Stimulated activated CD4-positive, alpha-beta T cell treated with anti-CD3 and anti-CD28 coated beads, Interleukin-1b, Interleukin-23, amount 100 ng/mL, for 1 hour (primary cell): ENCODE measurements around the gene CEACAM21.
"Not testable (repeated sequence)": the region's sequence is repeated elsewhere in the genome, so short reads cannot be mapped to it uniquely, and the experiment has no call there.

ENCODE experiments used
- DNase-seq, 2 donors: peaks; one replicate each; pipeline ENCODE4 v3.0.0-alpha.2; 2020; ENCODE audit warnings: low read depth in 2 of 2

Gene CEACAM21

GRCh38 chr19:41548954-41549688, 26.8 kb upstream of the CEACAM21 start:
- DNase-seq: peak in 1 of 2 donors; percentile 50

- no peak for DNase-seq
Measured at GRCh38 chr19:41549884-41550283, 26.1 kb upstream of the CEACAM21 start.

DNA sequence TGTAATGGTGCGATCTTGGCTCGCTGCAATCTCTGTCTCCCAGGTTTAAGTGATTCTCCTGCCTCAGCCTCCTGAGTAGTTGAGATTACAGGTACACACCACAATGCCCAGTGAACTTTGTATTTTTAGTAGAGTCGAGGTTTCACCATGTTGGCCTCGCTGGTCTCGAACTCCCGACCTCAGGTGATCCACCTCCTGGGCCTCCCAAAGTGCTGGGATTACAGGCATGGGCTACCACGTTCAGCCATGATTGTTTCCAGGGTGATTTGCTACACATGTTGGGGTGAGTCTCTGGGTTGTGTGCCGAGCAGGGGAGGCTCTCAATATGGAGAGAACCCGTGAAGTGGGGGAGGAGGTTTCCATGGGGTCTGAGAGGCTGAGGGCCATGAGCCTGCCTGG, 24.8 kb upstream of the CEACAM21 start:
- no peak for DNase-seq

GRCh38 chr19:41551711-41552110, 24.3 kb upstream of the CEACAM21 start:
- no peak for DNase-seq

DNA sequence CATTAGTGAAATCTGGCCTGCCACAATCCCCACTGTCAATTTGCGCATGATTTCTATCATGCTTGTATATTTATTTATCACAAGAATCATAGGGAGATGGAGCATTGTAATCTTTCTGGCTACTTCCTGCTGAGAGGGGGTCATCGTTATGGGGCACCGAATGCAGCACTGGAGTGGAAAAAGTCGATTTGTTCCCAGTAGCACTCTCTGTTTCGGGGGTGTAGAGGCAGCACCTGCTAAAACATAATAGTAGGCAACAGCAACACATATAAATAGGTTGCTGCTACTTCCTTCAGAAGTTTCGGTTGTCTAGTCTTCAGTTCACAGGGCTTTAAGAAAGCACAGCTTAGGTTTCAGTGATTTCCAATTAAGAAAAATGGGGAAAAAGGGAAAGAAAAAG, 23.4 kb upstream of the CEACAM21 start:
- DNase-seq: no peak

DNA sequence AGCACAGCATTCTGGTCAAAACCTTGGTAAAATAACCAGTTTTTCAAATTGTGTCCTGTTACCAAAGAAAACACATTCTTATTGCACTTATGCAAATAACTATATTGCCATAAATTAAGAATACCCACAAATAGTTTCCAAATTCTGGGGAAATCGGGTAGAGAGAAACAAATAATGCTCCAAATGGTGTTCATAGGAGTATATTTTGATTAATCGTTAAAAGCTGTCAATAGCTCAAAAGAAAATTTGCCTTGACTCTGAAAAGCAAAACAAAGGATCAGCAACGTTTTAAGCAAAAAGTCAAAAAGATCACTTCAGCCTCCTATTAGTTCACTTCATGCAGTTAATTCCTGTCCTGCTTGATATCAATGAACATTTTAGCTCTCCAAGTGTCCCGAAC, 22.2 kb upstream of the CEACAM21 start:
- DNase-seq: no peak

DNA sequence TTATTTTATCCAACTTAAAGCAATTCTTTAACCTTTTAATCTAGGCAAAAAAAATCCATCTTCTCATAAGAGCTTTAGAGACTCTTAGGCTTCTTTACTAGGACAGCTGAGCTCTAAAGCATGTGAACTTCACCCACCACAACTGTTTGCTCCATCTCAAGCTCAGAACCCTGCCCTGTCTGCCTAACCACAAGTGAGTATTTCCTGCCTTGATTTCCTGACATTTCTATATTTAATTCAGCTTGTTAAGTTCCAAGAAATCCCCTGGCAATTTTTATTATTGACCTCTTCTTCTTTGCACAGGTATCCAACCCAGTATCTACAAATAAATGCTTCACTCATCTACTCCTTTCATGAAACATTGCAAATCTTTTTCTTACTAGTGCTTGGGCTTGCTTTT, 21.1 kb upstream of the CEACAM21 start:
- DNase-seq: no peak

GRCh38 chr19:41555748-41556147, 20.2 kb upstream of the CEACAM21 start:
- no peak for DNase-seq

DNA sequence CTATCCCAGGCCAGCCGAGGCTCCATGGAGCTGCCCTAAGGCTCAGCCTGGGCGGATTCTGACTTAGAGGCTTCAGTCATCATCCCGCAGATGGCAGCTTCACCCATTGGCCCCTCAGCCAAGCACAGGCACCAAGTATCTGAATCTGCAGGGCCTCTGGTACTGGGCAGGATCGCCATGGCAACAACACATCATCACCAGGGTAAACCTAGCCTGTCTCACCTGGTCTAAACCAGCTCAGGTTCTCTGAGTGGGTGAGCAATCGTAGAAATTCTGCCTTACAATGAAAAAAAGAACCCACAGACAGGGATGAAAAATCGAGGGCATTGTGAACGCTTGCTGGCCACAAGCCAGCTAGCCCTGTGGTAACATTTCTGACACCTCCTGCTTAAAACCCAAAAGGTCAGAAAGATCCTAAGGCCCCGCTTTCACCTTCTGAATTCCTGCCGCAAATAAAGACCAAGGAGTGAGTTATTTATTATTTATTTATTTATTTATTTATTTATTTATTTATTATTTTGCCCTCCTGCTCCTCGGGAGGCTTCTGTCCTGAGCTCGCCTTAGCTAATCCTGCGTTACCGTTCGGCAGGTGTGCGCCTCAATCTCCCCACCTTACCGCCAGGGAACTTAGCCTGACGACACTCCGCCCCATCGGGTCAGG, 12.0 kb upstream of the CEACAM21 start:
- DNase-seq: no peak

DNA sequence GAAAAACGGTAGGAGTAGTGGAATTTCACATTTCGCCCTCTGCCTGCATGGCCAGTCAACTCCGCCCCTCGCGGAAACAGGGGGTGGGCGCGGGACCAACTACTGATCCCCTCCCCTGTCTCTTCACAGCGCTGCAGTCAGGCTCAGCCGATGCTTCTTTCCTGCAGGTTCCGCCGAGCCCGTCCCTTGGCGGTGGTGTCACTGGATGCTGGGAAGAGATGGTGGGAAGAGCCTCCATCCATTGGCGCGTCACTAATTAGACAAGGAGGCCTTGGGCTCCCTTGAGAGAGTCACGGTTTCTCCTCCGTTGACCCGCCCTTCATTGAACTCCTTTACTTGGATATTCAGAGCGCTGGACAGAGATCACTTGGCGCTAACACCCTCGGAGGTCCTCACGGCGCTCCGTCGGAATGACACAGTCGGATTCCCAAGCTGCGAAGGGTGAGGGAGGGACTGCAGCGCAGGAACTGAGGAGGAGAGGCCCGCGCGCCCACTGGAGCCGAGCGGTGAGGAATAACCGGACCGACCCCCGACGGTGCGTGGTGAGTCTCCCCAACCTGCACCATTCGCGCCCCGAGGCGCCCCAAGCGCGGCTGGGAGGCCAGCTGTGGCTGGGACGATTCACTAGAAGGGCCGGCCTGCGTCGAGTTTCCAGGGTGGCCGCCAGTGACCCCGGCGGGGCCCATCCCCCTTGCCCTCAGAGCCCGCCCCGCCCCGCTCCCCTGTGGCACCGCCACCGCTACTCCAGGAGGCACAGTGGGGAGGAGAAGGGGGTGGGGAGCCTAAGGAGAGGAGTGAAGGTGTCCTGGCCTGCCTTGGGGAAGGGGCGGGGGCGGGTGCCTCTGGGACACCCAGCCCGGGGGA, 11.2 kb upstream of the CEACAM21 start:
- DNase-seq: no peak

DNA sequence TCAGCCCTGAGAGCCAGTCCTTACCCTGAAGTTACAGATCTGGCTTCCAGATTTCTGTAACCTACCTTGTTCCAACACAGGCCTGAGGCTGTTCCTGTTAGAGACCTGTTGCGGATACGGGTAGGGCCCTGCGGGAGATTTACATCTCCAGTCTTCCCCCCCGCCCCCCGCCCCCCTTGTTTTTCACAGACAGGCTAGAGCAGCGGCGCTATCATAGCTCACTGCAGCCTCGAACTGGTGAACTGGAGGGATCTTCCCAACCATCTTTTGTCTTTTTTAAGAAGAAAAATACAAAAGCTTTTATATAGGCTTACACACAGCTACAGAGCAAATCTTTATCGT, 10.6 kb upstream of the CEACAM21 start:
- DNase-seq: no peak

GRCh38 chr19:41566001-41566400, 10.0 kb upstream of the CEACAM21 start:
- DNase-seq: no peak

GRCh38 chr19:41569481-41570150, 6.3 kb upstream of the CEACAM21 start:
- no peak for DNase-seq

DNA sequence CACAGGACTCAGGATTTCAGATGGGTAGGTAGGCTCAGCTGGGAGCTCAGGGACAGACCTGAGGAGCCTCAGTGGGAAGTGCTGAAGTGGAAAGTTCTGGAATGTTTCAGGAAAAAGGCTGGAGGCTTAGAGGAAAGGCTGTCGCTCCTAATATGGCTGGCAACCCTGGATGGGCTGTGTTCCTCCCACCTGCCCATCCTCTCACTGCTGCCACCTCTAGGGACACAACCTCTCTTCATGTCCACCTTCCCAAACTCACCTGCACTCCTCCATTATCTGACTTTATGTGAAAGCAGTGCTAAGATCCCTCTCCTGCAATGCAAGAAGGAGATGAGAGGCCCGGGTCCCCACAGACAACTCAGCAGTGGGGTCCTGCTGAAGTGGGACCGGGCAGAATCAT, 5.8 kb upstream of the CEACAM21 start:
- DNase-seq: no peak

- peak; percentile 68 to 80 for DNase-seq
Measured at GRCh38 chr19:41570639-41571112, 5.3 kb upstream of the CEACAM21 start.

- DNase-seq: no peak
Measured at GRCh38 chr19:41577144-41577830, 1.3 kb downstream of the CEACAM21 start.

DNA sequence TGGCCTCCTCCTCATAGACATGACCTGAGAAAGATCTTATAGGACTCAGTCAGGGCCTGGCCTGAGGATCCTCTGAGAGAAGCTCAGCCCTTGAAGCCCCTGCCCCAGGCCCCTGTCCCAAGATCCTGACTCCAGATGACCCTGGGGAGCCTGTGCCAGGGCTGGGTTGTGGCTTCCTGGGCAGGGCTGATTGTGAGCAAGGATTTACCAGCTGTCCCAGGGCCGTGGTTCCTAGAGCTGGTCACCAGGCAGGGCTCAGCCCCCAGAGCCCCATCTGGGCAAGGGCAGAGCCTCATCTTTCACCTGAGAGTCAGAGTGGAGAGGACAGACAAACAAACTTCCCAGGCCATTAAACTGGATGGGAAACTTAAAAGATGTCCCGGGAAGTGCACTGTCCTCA, 1.9 kb downstream of the CEACAM21 start:
- DNase-seq: no peak

GRCh38 chr19:41578886-41579285, 2.9 kb downstream of the CEACAM21 start:
- DNase-seq: no peak

GRCh38 chr19:41581068-41581467, 5.1 kb downstream of the CEACAM21 start:
- not testable (repeated sequence) for DNase-seq

GRCh38 chr19:41582577-41583182, 6.7 kb downstream of the CEACAM21 start:
- not testable (repeated sequence) for DNase-seq

DNA sequence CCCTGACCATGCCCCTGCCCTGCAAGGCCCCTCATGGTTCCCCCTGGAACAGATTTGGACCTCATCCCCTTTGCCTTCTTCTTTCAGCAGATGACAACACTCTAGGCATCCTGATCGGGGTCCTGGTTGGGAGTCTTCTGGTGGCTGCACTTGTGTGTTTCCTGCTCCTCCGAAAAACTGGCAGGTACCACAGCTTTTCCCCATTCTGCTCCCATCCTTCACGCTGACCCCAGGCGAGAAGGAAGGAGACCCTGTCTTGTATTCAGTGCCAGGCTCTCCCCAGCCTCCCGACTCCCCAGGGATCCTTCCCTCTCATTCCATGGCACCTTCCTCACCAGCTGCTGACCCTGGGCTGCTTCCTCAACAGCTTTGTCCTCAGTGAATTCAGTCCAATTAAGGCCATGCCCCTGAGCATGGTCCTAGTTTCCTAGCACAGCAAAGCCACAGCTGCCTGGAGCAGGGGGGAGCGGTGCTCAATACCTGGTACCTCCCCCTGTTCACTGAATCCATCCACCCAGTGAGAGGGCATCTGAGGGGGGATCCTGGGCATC, 8.4 kb downstream of the CEACAM21 start:
- DNase-seq: no peak
